IMR-90 (cell line): ENCODE measurements around the gene CPLX1. TPM values are rescaled to one million over a fixed set of nuclear protein-coding genes. Genes with fewer than 3 reads are reported as not detected.

ENCODE experiments used
- ATAC-seq: fragments of 200-7000 bp; cut with Tn5 transposase; 2 replicates; pipeline ENCODE4 v1.9.1; 2020; ENCODE audit warnings: low read depth, mild to moderate bottlenecking, moderate library complexity
- BruUV-seq: library from RNA; stranded (reverse); fragments of 400-500 nt; replicated peaks from 2 replicates; lab custom pipeline; 2021; lab: Mats Ljungman, UMichigan
- CTCF ChIA-PET: fragments of 300-600 bp; formaldehyde crosslinking; extraction: SDS; loops from one replicate; lab custom pipeline; 2021; ENCODE audit warnings: antibody characterized with exemption; lab: Yijun Ruan, JAX
- POLR2A ChIA-PET: fragments of 300-600 bp; sonication (Branson Sonifier 250); formaldehyde crosslinking; loops from one replicate; lab custom pipeline; 2022; ENCODE audit warnings: antibody characterized with exemption; ENCODE audit not compliant: unreplicated experiment; lab: Charles Lee
- DNase-seq: peaks from one replicate; pipeline ENCODE4 v3.0.0; 2013
- H2AFZ ChIP-seq: replicated peaks from 2 replicates; pipeline ENCODE3; 2013; ENCODE audit warnings: low read length, mild to moderate bottlenecking; ENCODE audit not compliant: poor library complexity
- H2AK5ac ChIP-seq: 2 replicates; pipeline ENCODE4 v1.6.1; 2013; ENCODE audit warnings: low read depth, low read length, inconsistent platforms
- H2AK9ac ChIP-seq: replicated peaks from 2 replicates; pipeline ENCODE3; 2013; ENCODE audit warnings: mild to moderate bottlenecking, low read depth, low read length, moderate library complexity; ENCODE audit not compliant: poor library complexity
- H2BK120ac ChIP-seq: 2 replicates; pipeline ENCODE4 v1.6.1; 2013; ENCODE audit warnings: low read depth, low read length, inconsistent platforms
- H2BK15ac ChIP-seq: 3 replicates; pipeline ENCODE4 v1.6.1; 2013; ENCODE audit warnings: low read depth, low read length, inconsistent platforms
- H2BK20ac ChIP-seq: 2 replicates; pipeline ENCODE4 v1.6.1; 2013; ENCODE audit warnings: low read depth, mild to moderate bottlenecking, inconsistent platforms, low read length, moderate library complexity
- H2BK5ac ChIP-seq: 2 replicates; pipeline ENCODE4 v1.6.1; 2013; ENCODE audit warnings: mild to moderate bottlenecking, low read depth, low read length, inconsistent platforms; ENCODE audit not compliant: poor library complexity, severe bottlenecking
- H3K14ac ChIP-seq: replicated peaks from 2 replicates; pipeline ENCODE4 v1.6.1; 2013; ENCODE audit warnings: low read depth, low read length, inconsistent platforms
- H3K18ac ChIP-seq: 2 replicates; pipeline ENCODE4 v1.6.1; 2013; ENCODE audit warnings: low read depth, low read length, control low read depth
- H3K23ac ChIP-seq: 2 replicates; pipeline ENCODE4 v1.6.1; 2013; ENCODE audit warnings: low read depth, low read length, inconsistent platforms
- H3K27ac ChIP-seq: 2 replicates; pipeline ENCODE4 v1.5.1; 2013; ENCODE audit warnings: mild to moderate bottlenecking, control low read depth, low read length; ENCODE audit not compliant: insufficient read depth
- H3K27me3 ChIP-seq: 2 replicates; pipeline ENCODE4 v1.6.1; 2013; ENCODE audit warnings: low read length; ENCODE audit not compliant: control insufficient read depth, insufficient read depth
- H3K36me3 ChIP-seq: 2 replicates; pipeline ENCODE4 v1.6.1; 2013; ENCODE audit warnings: low read length, mixed read lengths; ENCODE audit not compliant: control insufficient read depth, insufficient read depth
- H3K4ac ChIP-seq: 2 replicates; pipeline ENCODE4 v1.6.1; 2013; ENCODE audit warnings: low read depth, low read length, inconsistent platforms
- H3K4me1 ChIP-seq: 2 replicates; pipeline ENCODE4 v1.6.1; 2013; ENCODE audit warnings: low read length, mixed read lengths; ENCODE audit not compliant: control insufficient read depth, insufficient read depth
- H3K4me2 ChIP-seq: 2 replicates; pipeline ENCODE4 v1.6.1; 2013; ENCODE audit warnings: low read depth, mild to moderate bottlenecking, control low read depth, low read length, moderate library complexity
- H3K4me3 ChIP-seq: 2 replicates; pipeline ENCODE4 v1.5.1; 2013; ENCODE audit warnings: low read depth, mild to moderate bottlenecking, control low read depth, low read length, moderate library complexity; ENCODE audit not compliant: insufficient read depth
- H3K56ac ChIP-seq: 2 replicates; pipeline ENCODE4 v1.6.1; 2013; ENCODE audit warnings: low read length, inconsistent platforms; ENCODE audit not compliant: insufficient read depth; ENCODE audit errors: extremely low read depth
- H3K79me1 ChIP-seq, 2 experiments: 2 replicates each; pipeline ENCODE4 v1.6.1; 2013; ENCODE audit warnings: low read length in 2 of 2, inconsistent platforms in 1 of 2, low read depth in 1 of 2
- H3K9ac ChIP-seq: 2 replicates; pipeline ENCODE4 v1.6.1; 2013; ENCODE audit warnings: low read depth, low read length, control low read depth
- H3K9me1 ChIP-seq: 2 replicates; pipeline ENCODE4 v1.6.1; 2013; ENCODE audit warnings: low read length, inconsistent platforms; ENCODE audit not compliant: insufficient read depth
- H3K9me3 ChIP-seq: 2 replicates; pipeline ENCODE4 v1.6.1; 2013; ENCODE audit warnings: low read length; ENCODE audit not compliant: control insufficient read depth, insufficient read depth
- H4K20me1 ChIP-seq: 2 replicates; pipeline ENCODE4 v1.6.1; 2013; ENCODE audit warnings: low read length, inconsistent platforms; ENCODE audit not compliant: insufficient read depth
- H4K5ac ChIP-seq: 2 replicates; pipeline ENCODE4 v1.6.1; 2013; ENCODE audit warnings: mild to moderate bottlenecking, low read depth, low read length, control low read depth
- H4K8ac ChIP-seq, 2 experiments: 2 replicates each; pipeline ENCODE4 v1.6.1; 2013; ENCODE audit warnings: low read depth in 2 of 2, low read length in 2 of 2, control low read depth in 1 of 2, inconsistent platforms in 1 of 2
- H4K91ac ChIP-seq: 2 replicates; pipeline ENCODE4 v1.6.1; 2013; ENCODE audit warnings: low read depth, low read length, inconsistent platforms; ENCODE audit not compliant: insufficient read depth
- BHLHE40 ChIP-seq: fragments of 150-350 bp; IDR thresholded peaks from 2 replicates; pipeline ENCODE4 v1.6.1; 2016; ENCODE audit warnings: mild to moderate bottlenecking, low read depth, low read length
- CHD1 ChIP-seq: IDR thresholded peaks from 2 replicates; pipeline ENCODE4 v1.6.1; 2012; ENCODE audit warnings: low read depth, low read length, improper control_type of control experiment
- CTCF ChIP-seq: conservative IDR thresholded peaks from 2 replicates; pipeline ENCODE4 v1.5.1; 2012; ENCODE audit warnings: mild to moderate bottlenecking, low read depth, low read length, improper control_type of control experiment
- ELK1 ChIP-seq: fragments of 150-350 bp; IDR thresholded peaks from 2 replicates; pipeline ENCODE4 v1.6.1; 2016; ENCODE audit warnings: low read depth, mild to moderate bottlenecking, low read length, moderate library complexity, borderline replicate concordance
- FOS ChIP-seq: fragments of 150-350 bp; IDR thresholded peaks from 2 replicates; pipeline ENCODE4 v1.6.1; 2016; ENCODE audit warnings: low read depth, low read length
- MAFK ChIP-seq: IDR thresholded peaks from 2 replicates; pipeline ENCODE4 v1.6.1; 2012; ENCODE audit warnings: low read depth, low read length, improper control_type of control experiment
- MAZ ChIP-seq: IDR thresholded peaks from 2 replicates; pipeline ENCODE4 v1.6.1; 2012; ENCODE audit warnings: low read depth, mild to moderate bottlenecking, low read length, improper control_type of control experiment, moderate library complexity, borderline replicate concordance
- MXI1 ChIP-seq: IDR thresholded peaks from 2 replicates; pipeline ENCODE4 v1.6.1; 2012; ENCODE audit warnings: low read depth, mild to moderate bottlenecking, low read length, moderate library complexity, borderline replicate concordance
- RFX5 ChIP-seq: IDR thresholded peaks from 2 replicates; pipeline ENCODE4 v1.8.0; 2012; ENCODE audit warnings: low read depth, mild to moderate bottlenecking, low read length, moderate library complexity
- USF2 ChIP-seq: fragments of 150-350 bp; IDR thresholded peaks from 2 replicates; pipeline ENCODE4 v1.6.1; 2017; ENCODE audit warnings: mild to moderate bottlenecking, antibody characterized with exemption, low read length, low read depth
- WGBS, 2 experiments: methylation state at CpG; one replicate each; pipeline versions ENCODE4 v1.1.5 to v1.1.7; 2013; ENCODE audit warnings: missing lambda C conversion rate in 2 of 2; ENCODE audit not compliant: insufficient read length in 1 of 2; ENCODE audit errors: extremely low coverage in 2 of 2; 5-methylcytosine and 5-hydroxymethylcytosine counted together
- dilution Hi-C: fragments of 300-500 bp; cut with HindIII; formaldehyde crosslinking; loops from one replicate; pipeline ENCODE4 v1.14.3; 2018; ENCODE audit warnings: low sequenced_read_pairs; ENCODE audit not compliant: unreplicated experiment
- in situ Hi-C: fragments of 300-500 bp; cut with MboI; formaldehyde crosslinking; loops from 3 replicates; pipeline ENCODE4 v1.14.3; 2019; ENCODE audit warnings: low sequenced_read_pairs, inconsistent platforms, mixed read lengths
- intact Hi-C: fragments of 100-400 bp; cut with micrococcal nuclease; formaldehyde crosslinking; loops from 2 replicates; pipeline ENCODE4 v1.10.0; 2022
- polyA plus RNA-seq, 3 experiments: library from polyadenylated mRNA; depleted of rRNA; stranded (reverse); fragments of >200 nt; gene quantifications; 2 replicates each; pipeline ENCODE4 v1.2.3, GENCODE V29; 2012; ENCODE audit warnings: low replicate concordance in 1 of 3
- total RNA-seq: library from RNA; depleted of rRNA; stranded (reverse); fragments of >200 nt; gene quantifications from 2 replicates; pipeline ENCODE4 v1.2.3, GENCODE V29; 2012

Gene CPLX1
- total and polyA plus RNA-seq, 2 of the 4 experiments (the other 2 are of a cell fraction) = 0.05 TPM; not detected in 1

- TF ChIP-seq USF2 = no peak
- TF ChIP-seq MAZ = no peak
Observed at GRCh38 chr4:763922-764321, 62.0 kb downstream of the CPLX1 start (continued).

- Histone ChIP-seq H3K14ac (no peak overlapping the region), H3K4me2 (no peak overlapping the region), H2BK5ac (no peak overlapping the region), H2BK15ac (no peak overlapping the region), H3K4ac (no peak overlapping the region), H4K91ac (no peak overlapping the region), H2BK120ac (no peak overlapping the region), H3K9me3 (no peaks in the 10 kb centered on the region), H3K9ac (no peak overlapping the region), H3K27ac (no peak overlapping the region), H2AK5ac (no peak overlapping the region), H3K79me1 (peaks cover 11 to 72% of the 10 kb centered on the region in 2 experiments), H2BK20ac (no peak overlapping the region), H4K20me1 (peaks cover 74% of the 10 kb centered on the region), H3K4me1 (peaks cover 2% of the 10 kb centered on the region; the same call in 1 of the 2 replicates), H3K18ac (no peak overlapping the region), H2AK9ac (no peak overlapping the region), H3K56ac (no peak overlapping the region), H2AFZ (no peak overlapping the region), H3K9me1 (peaks cover 7% of the 10 kb centered on the region; the same call in 1 of the 2 replicates), H4K8ac (no peak overlapping the region), H3K23ac (no peak overlapping the region), H3K27me3 (no peaks in the 10 kb centered on the region), H4K5ac (no peak overlapping the region), H3K4me3 (no peak overlapping the region), H3K36me3 (peaks cover 66% of the 10 kb centered on the region)
- intact Hi-C loops = no loop called here
- DNase-seq (no peak), ATAC-seq (no peak)
- ChIA-PET CTCF (no interaction called here), POLR2A (no interaction called here)
- dilution Hi-C loops = no loop called here
- in situ Hi-C loops = no loop called here
- TF ChIP-seq USF2 = no peak
- TF ChIP-seq MAZ = no peak
- TF ChIP-seq CTCF = no peak
- TF ChIP-seq ELK1 = no peak
- no peak for TF ChIP-seq MAFK
- TF ChIP-seq CHD1 = no peak
- no peak for TF ChIP-seq FOS
- TF ChIP-seq MXI1 = no peak
- TF ChIP-seq RFX5 = no peak
- TF ChIP-seq BHLHE40 = no peak
- no TSS peak for BruUV-seq
- 90% methylated on average over 6 of the region's 23 CpGs; no CpG with 5 or more reads in 1 of the 2 experiments for WGBS, 2 experiments
Observed at GRCh38 chr4:763191-763810, 62.6 kb downstream of the CPLX1 start.
